HL-60 (cell line): ENCODE data around the gene AP2A2.

Source experiments
- DNase-seq, 2 experiments: peaks; one replicate each; pipeline ENCODE4 v3.0.0-alpha.2; 2010 to 2020; ENCODE audit warnings: low read depth in 1 of 2, low spot score in 1 of 2
- H3K27ac ChIP-seq: fragments of 250-450 bp; sonication (Bioruptor Pico); replicated peaks from 2 replicates; pipeline ENCODE4 v1.5.1; 2020; ENCODE audit warnings: mild to moderate bottlenecking, moderate library complexity
- H3K27me3 ChIP-seq: fragments of 250-450 bp; sonication (Bioruptor Pico); 2 replicates; pipeline ENCODE4 v1.5.1; 2021; ENCODE audit warnings: mild to moderate bottlenecking, moderate library complexity; ENCODE audit not compliant: insufficient read depth, poor library complexity, severe bottlenecking
- H3K4me3 ChIP-seq: replicated peaks from 2 replicates; pipeline ENCODE4 v1.5.1; 2011; ENCODE audit warnings: mild to moderate bottlenecking, control low read depth, low read length; ENCODE audit not compliant: insufficient read depth
- GABPA ChIP-seq: IDR thresholded peaks from 2 replicates; pipeline ENCODE4 v1.6.1; 2012; ENCODE audit warnings: low read depth
- POLR2AphosphoS5 ChIP-seq: IDR thresholded peaks from 2 replicates; pipeline ENCODE4 v1.6.1; 2012; ENCODE audit warnings: low read depth
- SPI1 ChIP-seq: IDR thresholded peaks from 2 replicates; pipeline ENCODE4 v1.6.1; 2012; ENCODE audit warnings: low read depth, mild to moderate bottlenecking, borderline replicate concordance
- TF ChIP-seq, protein P1 (sequence below): IDR thresholded peaks from one replicate; pipeline ENCODE4 v1.5.1; 2011; ENCODE audit warnings: low read length, control low read depth, inconsistent platforms; ENCODE audit not compliant: insufficient read depth
- TF ChIP-seq, protein P2 (sequence below): IDR thresholded peaks from 2 replicates; pipeline ENCODE4 v1.6.1; 2012; ENCODE audit warnings: low read depth; ENCODE audit not compliant: insufficient replicate concordance

The AP2A2 gene

DNA sequence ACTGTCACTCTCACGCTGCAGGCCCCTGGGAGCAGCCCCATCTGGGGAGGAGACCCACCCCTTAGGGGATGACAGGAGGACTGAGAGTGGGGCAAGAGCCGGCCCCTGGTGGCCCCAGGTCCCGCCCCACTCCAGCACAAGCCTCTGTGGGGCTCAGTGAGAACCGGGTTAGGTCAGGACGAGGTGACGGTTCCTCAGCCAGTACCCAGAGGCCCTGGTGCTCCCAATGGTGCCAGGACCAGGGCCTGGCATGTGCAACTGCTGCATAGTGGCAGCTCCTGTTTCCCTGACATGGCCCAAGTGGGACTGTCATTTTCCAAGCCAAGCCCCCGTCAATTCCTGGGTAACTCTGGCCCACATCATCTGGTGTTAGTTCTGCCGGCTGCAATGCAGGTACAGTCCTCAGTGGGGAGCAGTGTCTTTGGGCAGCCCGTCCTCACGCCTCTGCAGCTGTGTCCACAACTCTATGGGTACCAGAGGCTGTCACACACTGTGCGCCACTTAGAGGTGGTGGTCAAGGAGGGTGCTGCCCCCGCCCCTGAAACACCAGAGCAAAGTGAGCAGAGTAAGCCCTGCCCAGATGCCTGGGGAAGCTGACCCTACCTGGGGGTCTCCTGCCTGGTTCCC lies 31.0 kb upstream of the AP2A2 start:
- DNase-seq = no peak
- Histone ChIP-seq H3K27me3 (no peaks in the 10 kb centered on the region), H3K27ac (no peak overlapping the region), H3K4me3 (no peak overlapping the region)
- TF ChIP-seq, protein P1, sequence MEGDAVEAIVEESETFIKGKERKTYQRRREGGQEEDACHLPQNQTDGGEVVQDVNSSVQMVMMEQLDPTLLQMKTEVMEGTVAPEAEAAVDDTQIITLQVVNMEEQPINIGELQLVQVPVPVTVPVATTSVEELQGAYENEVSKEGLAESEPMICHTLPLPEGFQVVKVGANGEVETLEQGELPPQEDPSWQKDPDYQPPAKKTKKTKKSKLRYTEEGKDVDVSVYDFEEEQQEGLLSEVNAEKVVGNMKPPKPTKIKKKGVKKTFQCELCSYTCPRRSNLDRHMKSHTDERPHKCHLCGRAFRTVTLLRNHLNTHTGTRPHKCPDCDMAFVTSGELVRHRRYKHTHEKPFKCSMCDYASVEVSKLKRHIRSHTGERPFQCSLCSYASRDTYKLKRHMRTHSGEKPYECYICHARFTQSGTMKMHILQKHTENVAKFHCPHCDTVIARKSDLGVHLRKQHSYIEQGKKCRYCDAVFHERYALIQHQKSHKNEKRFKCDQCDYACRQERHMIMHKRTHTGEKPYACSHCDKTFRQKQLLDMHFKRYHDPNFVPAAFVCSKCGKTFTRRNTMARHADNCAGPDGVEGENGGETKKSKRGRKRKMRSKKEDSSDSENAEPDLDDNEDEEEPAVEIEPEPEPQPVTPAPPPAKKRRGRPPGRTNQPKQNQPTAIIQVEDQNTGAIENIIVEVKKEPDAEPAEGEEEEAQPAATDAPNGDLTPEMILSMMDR = no peak
- no peak for TF ChIP-seq POLR2AphosphoS5
- no peak for TF ChIP-seq SPI1
- TF ChIP-seq GABPA = no peak
- TF ChIP-seq, protein P2, sequence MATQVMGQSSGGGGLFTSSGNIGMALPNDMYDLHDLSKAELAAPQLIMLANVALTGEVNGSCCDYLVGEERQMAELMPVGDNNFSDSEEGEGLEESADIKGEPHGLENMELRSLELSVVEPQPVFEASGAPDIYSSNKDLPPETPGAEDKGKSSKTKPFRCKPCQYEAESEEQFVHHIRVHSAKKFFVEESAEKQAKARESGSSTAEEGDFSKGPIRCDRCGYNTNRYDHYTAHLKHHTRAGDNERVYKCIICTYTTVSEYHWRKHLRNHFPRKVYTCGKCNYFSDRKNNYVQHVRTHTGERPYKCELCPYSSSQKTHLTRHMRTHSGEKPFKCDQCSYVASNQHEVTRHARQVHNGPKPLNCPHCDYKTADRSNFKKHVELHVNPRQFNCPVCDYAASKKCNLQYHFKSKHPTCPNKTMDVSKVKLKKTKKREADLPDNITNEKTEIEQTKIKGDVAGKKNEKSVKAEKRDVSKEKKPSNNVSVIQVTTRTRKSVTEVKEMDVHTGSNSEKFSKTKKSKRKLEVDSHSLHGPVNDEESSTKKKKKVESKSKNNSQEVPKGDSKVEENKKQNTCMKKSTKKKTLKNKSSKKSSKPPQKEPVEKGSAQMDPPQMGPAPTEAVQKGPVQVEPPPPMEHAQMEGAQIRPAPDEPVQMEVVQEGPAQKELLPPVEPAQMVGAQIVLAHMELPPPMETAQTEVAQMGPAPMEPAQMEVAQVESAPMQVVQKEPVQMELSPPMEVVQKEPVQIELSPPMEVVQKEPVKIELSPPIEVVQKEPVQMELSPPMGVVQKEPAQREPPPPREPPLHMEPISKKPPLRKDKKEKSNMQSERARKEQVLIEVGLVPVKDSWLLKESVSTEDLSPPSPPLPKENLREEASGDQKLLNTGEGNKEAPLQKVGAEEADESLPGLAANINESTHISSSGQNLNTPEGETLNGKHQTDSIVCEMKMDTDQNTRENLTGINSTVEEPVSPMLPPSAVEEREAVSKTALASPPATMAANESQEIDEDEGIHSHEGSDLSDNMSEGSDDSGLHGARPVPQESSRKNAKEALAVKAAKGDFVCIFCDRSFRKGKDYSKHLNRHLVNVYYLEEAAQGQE = no peak

DNA sequence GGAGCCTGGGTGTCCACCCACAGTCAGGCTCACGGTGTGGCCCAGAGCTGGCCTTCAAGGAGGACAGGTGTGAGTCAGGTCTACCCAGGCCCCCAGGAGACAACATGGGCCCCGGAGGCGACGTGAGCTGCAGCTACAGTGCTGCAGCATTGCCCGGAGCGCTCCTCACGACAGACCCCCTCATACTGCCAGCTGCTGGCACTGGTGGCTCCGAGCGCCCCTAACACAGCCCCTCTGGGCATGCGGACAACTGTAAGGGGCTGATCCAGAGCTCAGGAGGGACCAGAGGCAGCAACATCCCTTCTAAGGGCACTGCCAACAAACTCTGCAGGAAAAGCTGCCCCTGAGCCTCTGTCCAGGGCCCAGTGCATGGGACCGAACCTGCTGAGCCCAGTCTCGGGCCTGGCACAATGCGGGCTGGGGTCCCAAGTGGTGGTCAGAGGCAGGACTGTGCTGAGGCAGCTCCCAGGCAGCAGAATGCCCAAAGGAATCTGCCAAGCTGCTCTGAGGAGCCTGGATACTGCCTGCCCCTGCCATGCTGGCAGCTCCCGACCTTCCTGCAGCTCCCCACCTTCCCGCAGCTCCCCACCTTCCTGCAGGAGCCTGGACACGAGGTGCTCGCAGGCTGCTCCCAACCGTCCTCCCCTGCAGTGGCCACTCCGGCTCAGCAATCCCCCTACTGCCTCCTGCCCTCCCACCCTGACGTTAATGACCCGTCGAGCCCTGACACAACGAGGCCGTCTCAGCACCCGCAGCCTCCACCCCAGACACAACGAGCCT lies 30.1 kb upstream of the AP2A2 start:
- no peak for DNase-seq
- Histone ChIP-seq H3K27me3 (no peaks in the 10 kb centered on the region), H3K4me3 (no peak overlapping the region), H3K27ac (no peak overlapping the region)
- TF ChIP-seq GABPA = no peak
- TF ChIP-seq, protein P1 = no peak
- TF ChIP-seq, protein P2 = no peak
- no peak for TF ChIP-seq SPI1
- TF ChIP-seq POLR2AphosphoS5 = no peak

DNA sequence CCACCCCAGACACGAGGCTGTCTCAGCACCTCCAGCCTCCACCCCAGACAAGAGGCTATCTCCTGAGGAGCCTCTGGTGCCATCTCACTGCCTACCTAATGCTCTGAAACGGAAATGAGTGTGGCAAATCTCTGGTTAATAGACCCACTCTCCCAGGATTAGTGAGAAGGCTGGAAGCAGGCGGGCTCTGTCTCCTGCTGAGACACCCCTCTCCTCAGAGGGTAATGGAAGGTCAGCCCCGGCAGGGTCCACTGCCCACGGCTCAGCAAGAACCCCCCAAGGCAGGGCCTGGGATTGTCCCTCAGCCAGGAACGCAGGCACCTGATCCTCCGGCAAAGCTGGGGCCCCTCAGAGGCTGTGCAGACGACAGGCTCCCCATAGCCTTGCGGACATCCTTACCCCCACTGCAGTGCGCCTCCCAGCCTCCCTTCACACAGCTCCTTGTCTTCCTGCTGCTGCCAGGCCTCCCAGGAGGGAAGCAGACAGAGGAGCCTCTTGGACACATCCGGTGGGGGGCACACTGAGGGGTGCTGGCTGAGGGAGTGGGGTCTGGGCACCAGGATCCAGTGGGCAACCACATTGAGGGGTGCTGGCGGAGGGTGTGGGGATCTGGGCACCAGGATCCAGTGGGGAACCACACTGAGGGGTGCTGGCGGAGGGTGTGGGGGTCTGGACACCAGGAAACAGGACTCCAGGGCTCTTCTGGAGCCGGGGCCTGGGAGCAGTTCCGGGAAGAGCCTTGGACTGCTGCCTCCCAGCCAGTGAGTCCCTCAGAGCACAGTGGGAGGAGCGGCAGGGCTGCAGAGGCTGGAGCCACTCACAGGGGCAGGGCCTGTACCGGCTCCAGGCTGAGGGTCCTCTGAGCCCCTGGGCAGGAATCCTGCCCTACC lies 28.2 kb upstream of the AP2A2 start:
- Histone ChIP-seq H3K27me3 (no peaks in the 10 kb centered on the region), H3K4me3 (no peak overlapping the region), H3K27ac (no peak overlapping the region)
- TF ChIP-seq POLR2AphosphoS5 (no peak), SPI1 (no peak)
- TF ChIP-seq, protein P1 = no peak
- no peak for DNase-seq
